ENCODE measurements around the gene MR1.
"Not testable (repeated sequence)": the region's sequence is repeated elsewhere in the genome, so short reads cannot be mapped to it uniquely, and the experiment has no call there.

Gene MR1

DNA sequence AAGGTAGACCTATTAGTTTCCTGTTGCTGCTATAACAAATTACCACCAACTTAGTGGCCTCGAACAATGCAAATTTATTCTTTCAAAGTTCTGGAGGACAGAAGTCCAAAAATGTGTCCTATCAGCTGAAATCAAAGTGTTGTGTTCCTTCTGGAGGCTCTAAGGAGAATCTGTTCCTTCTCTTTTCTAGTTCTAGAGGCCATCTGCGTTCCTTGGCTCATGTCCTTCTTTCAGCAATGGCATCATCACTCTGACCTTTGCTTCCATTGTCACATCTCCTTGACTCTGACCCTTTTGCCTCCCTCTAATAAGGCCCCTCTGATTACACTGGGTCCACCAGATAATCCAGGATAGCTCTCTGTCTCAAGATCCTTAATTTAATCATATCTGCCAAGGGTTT is 1.2 kb upstream of the MR1 start:
- DNase-seq: no peak

DNA sequence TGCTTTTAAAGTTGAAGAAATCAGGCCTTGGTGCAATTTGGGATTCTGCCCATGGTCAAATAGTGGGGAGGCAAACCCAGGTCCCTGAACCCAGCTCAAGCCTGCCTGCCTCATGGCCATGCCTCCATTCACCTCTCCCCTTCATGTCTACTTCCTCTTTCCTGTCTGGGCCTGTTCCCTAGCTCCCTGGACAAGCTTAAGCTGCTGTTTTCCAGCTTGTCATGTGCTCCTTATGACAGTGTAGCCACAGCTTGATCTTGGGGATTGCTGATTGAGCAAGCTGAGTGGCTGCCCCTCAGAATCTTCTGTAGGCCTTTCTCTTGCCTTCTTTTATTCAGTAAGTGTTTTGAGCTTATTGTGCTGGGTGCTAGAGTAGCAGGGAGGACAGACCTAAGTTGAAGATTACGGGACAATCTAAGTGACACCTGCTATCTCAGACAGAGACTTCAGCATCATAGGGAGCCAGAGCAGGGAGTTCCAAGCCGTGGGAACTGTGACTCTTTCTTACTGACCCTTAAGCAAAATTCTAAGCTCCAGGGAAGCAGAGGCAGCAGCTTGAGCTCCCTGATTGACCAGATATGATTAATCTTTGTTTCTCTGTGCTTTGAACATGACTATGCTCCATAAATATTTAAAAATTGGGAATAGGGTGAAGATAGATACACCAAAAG is 520 bp upstream of the MR1 start:
- DNase-seq: no peak

GRCh38 chr1:181035210-181035609 is 1.4 kb downstream of the MR1 start:
- DNase-seq: not testable (repeated sequence)

- DNase-seq: no peak
These were observed 2.5 kb downstream of the MR1 start for GRCh38 chr1:181036107-181036836.

DNA sequence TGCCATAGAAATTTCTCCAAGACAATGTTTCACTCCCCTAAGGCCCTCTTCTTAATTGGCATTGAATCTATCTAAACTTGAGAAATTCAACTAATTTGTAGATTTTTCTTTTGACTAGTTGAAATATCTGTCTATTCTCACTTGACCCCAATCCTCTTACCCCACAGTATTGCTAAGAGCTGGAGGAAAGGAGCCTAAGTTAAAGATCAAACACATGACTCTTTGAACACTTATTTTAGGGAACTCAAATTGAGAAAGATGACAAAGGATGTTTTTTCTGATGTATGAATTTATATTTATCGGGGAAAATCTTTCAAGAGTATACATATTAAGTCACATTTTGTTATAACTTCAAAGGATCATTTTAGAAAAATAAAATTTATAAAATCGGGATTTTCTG is 3.6 kb downstream of the MR1 start:
- DNase-seq: no peak

DNA sequence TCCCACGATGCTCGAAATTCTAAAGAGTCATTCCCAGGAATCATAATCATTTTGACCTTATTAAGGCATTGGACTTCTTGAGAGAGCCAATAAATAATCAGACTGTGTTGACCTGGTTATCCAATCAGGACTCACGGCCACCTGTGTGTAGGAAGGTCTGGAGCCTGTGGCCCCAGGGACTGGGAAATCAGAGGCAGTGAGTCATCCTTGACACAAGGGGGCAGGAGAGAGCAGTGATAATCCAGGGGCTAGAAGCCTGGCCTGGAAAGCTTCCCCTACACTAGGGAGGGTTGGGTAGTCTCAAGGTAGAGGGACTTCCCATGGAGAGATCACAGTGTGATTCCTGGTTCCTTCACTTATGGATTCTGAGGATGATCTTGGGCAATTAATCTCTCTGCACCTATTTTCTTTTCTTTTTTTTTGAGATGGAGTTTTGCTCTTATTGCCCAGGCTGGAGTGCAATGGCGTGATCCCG is 4.7 kb downstream of the MR1 start:
- peak; percentile 55 for DNase-seq

- DNase-seq: no peak
These were observed 6.6 kb downstream of the MR1 start for GRCh38 chr1:181040284-181040865.

DNA sequence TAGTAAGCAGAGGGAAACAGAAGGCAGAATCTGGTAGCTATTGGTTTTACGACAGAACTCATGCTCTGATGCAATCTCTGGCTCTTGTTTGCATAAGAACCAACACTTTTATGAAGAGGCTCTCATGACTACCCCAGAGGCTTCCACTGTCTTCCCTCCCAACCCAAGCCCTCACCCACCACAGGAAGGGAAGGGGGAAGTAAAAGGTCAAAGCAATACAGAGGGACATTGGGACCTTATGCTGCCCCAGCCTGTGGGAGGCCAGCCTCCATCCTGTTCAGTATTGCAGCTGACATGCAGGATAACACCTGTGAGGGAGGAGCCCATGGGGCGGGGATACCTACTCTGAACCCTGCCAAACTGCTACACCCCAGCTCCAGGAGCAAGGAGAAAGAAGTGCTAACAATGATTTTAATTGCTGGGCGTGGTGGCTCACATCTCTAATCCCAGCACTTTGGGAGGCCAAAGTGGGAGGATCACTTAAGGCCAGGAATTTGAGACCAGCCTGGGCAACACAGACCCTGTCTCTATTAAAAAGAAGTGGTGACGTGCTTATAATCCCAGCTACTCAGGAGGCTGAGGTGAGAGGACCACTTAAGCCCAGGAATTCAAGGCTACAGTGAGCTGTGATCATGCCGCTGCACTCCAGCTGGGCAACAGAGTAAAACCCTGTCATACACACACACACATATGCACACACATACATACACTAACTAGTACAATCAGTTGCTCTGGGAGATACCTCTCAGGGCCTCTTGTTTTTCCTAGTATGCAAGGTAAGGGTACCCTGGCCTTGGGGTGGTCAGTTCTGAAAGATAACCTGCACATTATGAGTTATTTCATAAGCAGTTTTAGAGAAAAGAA is 9.5 kb downstream of the MR1 start:
- no peak for DNase-seq

DNA sequence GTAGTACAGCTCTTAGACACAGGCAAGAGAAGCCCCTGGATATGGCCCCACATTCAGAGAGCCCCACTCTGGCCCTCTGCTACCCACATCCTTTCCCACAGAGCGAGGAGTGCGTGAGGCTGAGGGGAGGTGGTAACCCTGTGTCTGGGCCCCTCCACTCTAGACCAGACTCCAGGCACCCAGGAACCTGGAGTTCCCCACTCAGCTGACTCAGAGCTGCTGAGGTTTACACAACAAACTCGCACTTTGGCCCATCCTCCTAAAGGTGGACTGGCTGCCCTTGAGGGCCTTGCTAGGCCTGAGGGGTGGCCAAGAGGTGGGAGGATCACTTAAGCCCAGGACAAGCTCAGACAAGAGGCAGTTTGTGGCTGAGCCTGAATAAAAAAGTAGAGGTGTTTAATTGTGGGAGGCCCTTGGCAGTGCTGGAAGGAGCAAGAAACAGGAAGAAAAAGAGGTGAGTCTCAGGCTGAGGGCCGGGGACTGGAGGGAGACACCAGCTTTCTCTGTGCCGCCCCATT is 10.7 kb downstream of the MR1 start:
- no peak for DNase-seq

DNA sequence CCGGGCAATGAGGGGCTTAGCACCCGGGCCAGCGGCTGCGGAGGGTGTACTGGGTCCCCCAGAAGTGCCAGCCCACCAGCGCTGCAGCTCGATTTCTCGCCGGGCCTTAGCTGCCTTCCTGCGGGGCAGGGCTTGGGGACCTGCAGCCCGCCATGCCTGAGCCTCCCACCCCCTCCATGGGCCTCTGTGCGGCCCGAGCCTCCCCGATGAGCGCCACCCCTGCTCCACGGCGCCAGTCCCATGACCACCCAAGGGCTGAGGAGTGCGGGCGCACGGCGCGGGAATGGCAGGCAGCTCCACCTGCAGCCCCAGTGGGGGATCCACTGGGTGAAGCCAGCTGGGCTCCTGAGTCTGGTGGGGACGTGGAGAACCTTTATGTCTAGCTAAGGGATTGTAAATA is 12.2 kb downstream of the MR1 start:
- not testable (repeated sequence) for DNase-seq

DNA sequence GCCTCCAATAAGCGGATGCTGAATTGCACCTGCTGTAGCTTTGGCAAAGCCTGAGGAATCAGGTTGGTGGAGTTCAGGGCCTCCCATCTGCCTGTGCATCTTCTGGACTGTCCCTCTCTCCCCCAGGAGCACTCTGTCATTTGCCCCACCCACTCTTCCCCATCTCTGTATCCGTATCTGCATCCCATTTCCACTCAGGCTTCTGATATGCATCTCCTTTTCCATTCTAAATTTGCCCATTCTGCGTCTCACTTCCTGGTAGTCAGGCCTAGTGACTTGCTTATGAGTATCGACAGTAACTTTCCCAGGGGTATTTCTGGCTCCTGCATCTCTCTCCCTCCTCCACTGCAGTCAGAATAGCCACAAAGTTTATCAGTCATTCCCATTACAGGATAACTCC is 15.6 kb downstream of the MR1 start:
- DNase-seq: no peak

DNA sequence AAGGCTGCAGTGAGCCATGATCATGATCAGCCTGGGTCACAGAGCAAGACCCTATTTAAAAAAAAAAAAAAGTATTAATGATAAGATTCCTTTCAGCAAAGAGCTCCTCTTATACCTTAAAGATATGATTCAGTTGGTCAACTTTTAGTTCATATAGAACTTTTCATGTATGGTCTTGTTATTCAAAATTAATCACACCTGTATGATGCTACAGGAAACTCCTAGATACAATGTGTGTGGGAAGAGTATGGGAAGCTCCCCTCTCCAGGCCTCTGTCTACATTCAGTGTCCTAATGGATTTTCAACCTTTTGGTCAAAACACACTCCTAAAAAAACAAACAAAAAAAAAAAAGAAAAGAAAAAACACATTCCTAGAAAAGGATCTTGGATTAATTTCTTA is 17.1 kb downstream of the MR1 start:
- DNase-seq: no peak

DNA sequence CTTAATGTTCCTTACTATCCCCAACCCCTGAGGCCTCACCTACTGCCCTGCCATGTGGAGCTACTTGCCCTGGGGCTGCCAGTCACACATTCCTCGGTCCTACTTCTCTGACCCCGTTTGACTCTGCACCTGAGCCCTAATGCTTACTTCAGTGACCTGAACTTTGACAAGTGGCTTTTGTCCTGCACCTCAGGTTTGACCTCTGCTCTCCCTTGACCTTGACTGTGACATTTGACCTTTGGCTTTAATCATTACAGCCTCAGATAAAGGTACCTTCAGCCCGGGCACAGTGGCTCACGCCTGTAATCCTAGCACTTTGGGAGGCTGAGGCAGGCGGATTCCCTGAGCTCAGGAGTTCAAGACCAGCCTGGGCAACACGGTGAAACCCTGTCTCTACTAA is 22.8 kb downstream of the MR1 start:
- DNase-seq: no peak

GRCh38 chr1:181057079-181057478 is 23.3 kb downstream of the MR1 start:
- no peak for DNase-seq

GRCh38 chr1:181059435-181059834 is 25.7 kb downstream of the MR1 start:
- DNase-seq: no peak

GRCh38 chr1:181060066-181060465 is 26.3 kb downstream of the MR1 start:
- no peak for DNase-seq

GRCh38 chr1:181060947-181061346 is 27.2 kb downstream of the MR1 start:
- DNase-seq: not testable (repeated sequence)

GRCh38 chr1:181061487-181061886 is 27.7 kb downstream of the MR1 start:
- DNase-seq: no peak

DNA sequence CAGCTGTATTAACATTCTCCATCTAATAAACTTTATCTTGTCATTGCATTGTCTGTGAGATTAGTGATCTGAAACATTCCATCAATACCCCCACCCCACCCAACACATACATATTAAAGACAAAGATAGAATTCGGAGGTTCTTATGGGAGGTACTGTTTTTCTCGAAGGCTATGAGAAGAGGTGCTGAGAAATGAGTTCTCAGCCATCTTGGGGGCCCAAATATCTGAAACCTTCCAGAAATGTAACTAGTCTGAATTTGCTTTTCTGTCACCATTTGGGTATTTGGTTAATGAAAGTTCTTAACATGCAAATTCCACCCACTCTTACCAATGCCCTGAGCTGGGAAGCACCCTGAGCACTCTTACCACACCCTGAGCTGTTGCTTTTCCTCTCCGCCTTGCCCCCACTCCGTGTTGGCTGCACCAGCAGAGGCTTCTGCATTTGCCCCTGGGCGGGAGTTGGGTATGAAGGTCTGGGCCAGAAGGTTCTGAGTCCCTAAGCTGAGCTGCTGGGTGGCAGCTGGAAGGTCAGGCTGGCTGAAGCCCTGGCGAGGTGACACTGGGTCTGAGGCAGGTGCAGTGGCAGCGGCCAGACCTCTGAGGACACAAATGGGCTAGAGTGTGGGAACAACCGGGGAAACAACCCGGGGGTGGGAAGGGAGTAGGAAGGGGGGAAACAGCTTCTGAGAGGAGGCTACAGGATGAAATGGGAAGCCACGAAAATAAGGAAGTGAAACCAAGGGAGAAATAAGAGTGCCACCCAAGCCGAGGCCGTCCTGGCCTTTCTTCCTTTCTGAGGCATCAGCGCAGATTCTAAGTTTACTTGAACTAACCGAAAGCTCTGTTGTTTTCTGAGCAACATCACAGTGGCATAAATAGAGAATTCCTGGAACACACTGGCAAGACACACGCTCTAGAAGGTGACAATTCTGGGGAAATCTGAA is 28.4 kb downstream of the MR1 start:
- DNase-seq: no peak

GRCh38 chr1:181062836-181063428 is 29.1 kb downstream of the MR1 start:
- DNase-seq: no peak

DNA sequence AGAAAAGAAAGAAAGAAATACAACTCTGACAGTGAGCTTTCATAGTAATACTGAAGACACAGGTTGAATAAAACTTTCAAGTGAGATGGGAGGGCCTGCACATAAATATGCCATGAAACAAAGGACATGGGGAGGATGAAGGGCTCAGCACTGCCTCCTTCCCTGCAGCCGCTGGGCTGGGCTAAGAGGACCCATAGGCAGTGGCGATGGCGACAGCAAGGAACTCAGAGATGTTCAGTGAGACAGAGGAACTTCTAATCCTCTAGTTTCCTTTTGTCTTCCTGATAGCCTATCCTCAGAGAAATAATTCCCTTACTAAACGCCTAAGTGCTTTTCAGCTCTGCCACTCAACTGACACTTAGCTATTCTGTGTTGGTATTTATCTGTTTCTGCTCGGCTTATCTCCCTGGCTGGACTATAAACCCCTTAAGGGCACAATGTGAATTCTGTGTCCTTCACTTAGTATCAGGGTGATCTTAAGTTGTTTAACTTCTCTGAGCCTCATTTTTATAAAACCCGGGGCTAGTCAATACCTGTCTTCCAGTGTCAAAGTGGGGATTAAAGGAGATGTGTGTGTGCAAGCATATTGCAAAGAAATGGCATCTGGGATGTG is 30.3 kb downstream of the MR1 start:
- DNase-seq: no peak
